H1 (cell line): ENCODE results near the gene KIAA1755. TPM values are rescaled to one million over a fixed set of nuclear protein-coding genes. Genes with fewer than 3 reads are reported as not detected.

ENCODE experiments used
- CTCF ChIA-PET: fragments of 300-600 bp; sonication (Branson Sonifier 250); formaldehyde crosslinking; loops from one replicate; lab custom pipeline; 2021; ENCODE audit not compliant: partially characterized antibody; lab: Charles Lee
- POLR2A ChIA-PET: fragments of 300-600 bp; sonication (Branson Sonifier 250); formaldehyde crosslinking; loops from one replicate; lab custom pipeline; 2021; ENCODE audit warnings: inconsistent platforms; ENCODE audit not compliant: partially characterized antibody; lab: Charles Lee
- DNase-seq, 2 experiments: peaks; one replicate each; pipeline versions ENCODE4 v3.0.0 to v3.0.0-alpha.2; 2010 to 2022; ENCODE audit warnings: low spot score in 2 of 2, low read depth in 1 of 2, mixed read lengths in 1 of 2
- FAIRE-seq: peaks from 2 replicates; lab custom pipeline; 2011; peaks lifted over from hg19 to GRCh38; lab: Jason Lieb, UNC
- H2AFZ ChIP-seq: 2 replicates; pipeline ENCODE4 v1.8.1; 2012; ENCODE audit warnings: low read length, inconsistent platforms
- H2AK5ac ChIP-seq: 2 replicates; pipeline ENCODE4 v1.6.1; 2013; ENCODE audit warnings: low read depth, low read length
- H2BK120ac ChIP-seq: replicated peaks from 2 replicates; pipeline ENCODE3; 2013; ENCODE audit warnings: low read depth, low read length, inconsistent platforms
- H2BK12ac ChIP-seq: 2 replicates; pipeline ENCODE4 v1.6.1; 2013; ENCODE audit warnings: low read depth, low read length
- H2BK15ac ChIP-seq: 2 replicates; pipeline ENCODE4 v1.6.1; 2013; ENCODE audit warnings: low read length
- H2BK20ac ChIP-seq: 2 replicates; pipeline ENCODE4 v1.6.1; 2013; ENCODE audit warnings: low read length
- H2BK5ac ChIP-seq: 2 replicates; pipeline ENCODE4 v1.6.1; 2013; ENCODE audit warnings: low read depth, low read length
- H3K14ac ChIP-seq: 2 replicates; pipeline ENCODE4 v1.6.1; 2013; ENCODE audit warnings: inconsistent platforms; ENCODE audit not compliant: insufficient read length
- H3K18ac ChIP-seq: 2 replicates; pipeline ENCODE4 v1.6.1; 2013; ENCODE audit warnings: low read length; ENCODE audit errors: extremely low read depth
- H3K23ac ChIP-seq: 2 replicates; pipeline ENCODE4 v1.6.1; 2013; ENCODE audit warnings: inconsistent platforms; ENCODE audit not compliant: insufficient read length
- H3K23me2 ChIP-seq: 2 replicates; pipeline ENCODE4 v1.6.1; 2013; ENCODE audit warnings: low read depth, low read length
- H3K27ac ChIP-seq: 2 replicates; pipeline ENCODE4 v1.6.1; 2011; ENCODE audit warnings: low read depth, low read length, inconsistent platforms
- H3K27me3 ChIP-seq, 4 experiments: replicated peaks in 1 of 4; 1 replicate in 1 of 4; 2 replicates in 3 of 4; pipeline versions ENCODE4 v1.6.1 to v1.8.1; 2011 to 2013; ENCODE audit warnings: low read length in 3 of 4, mild to moderate bottlenecking in 3 of 4, inconsistent platforms in 2 of 4, mixed read lengths in 2 of 4, moderate library complexity in 1 of 4; ENCODE audit not compliant: control insufficient read depth in 3 of 4, insufficient read depth in 3 of 4; ENCODE audit errors: extremely low read depth in 1 of 4
- H3K36me3 ChIP-seq, 4 experiments: 2 replicates each; pipeline versions ENCODE4 v1.6.1 to v1.8.1; 2011 to 2013; ENCODE audit warnings: mild to moderate bottlenecking in 4 of 4, low read length in 3 of 4, moderate library complexity in 2 of 4, control low read depth in 1 of 4, inconsistent platforms in 1 of 4; ENCODE audit not compliant: insufficient read depth in 4 of 4, control insufficient read depth in 2 of 4
- H3K4ac ChIP-seq: replicated peaks from 2 replicates; pipeline ENCODE3; 2013; ENCODE audit warnings: low read length, low read depth, mixed read lengths, inconsistent platforms; ENCODE audit not compliant: insufficient read length
- H3K4me1 ChIP-seq, 4 experiments: replicated peaks in 1 of 4; 1 replicate in 1 of 4; 2 replicates in 3 of 4; pipeline versions ENCODE4 v1.6.1 to v1.8.1; 2011 to 2013; ENCODE audit warnings: low read length in 3 of 4, inconsistent platforms in 2 of 4, mixed read lengths in 1 of 4; ENCODE audit not compliant: insufficient read depth in 4 of 4, control insufficient read depth in 3 of 4
- H3K4me2 ChIP-seq, 2 experiments: 2 replicates each; pipeline versions ENCODE4 v1.6.1 to v1.8.1; 2011 to 2013; ENCODE audit warnings: low read depth in 2 of 2, low read length in 2 of 2, control low read depth in 1 of 2, inconsistent platforms in 1 of 2, mild to moderate bottlenecking in 1 of 2; ENCODE audit not compliant: insufficient read depth in 1 of 2
- H3K4me3 ChIP-seq, 4 experiments: fragments of 200-600, 300-600 bp in 1 of 4; sonication (generic), shearing (Covaris generic), sonication (Bioruptor Twin) in 1 of 4; 2 replicates each; pipeline versions ENCODE4 v1.5.1 to v1.8.1; 2011 to 2016; ENCODE audit warnings: low read length in 4 of 4, low read depth in 3 of 4, control low read depth in 2 of 4, inconsistent platforms in 2 of 4, mild to moderate bottlenecking in 2 of 4, mixed read lengths in 1 of 4, moderate library complexity in 1 of 4; ENCODE audit not compliant: insufficient read depth in 2 of 4; ENCODE audit errors: extremely low read depth in 1 of 4
- H3K56ac ChIP-seq: replicated peaks from 2 replicates; pipeline ENCODE3; 2013; ENCODE audit warnings: low read depth, mild to moderate bottlenecking, mixed read lengths, low read length, inconsistent platforms; ENCODE audit not compliant: insufficient read length
- H3K79me1 ChIP-seq: 2 replicates; pipeline ENCODE4 v1.6.1; 2013; ENCODE audit warnings: low read depth, low read length, control low read depth
- H3K79me2 ChIP-seq, 2 experiments: 2 replicates each; pipeline versions ENCODE4 v1.6.1 to v1.8.1; 2012 to 2013; ENCODE audit warnings: low read length in 2 of 2, mild to moderate bottlenecking in 2 of 2, inconsistent platforms in 1 of 2; ENCODE audit not compliant: insufficient read depth in 2 of 2, control insufficient read depth in 1 of 2
- H3K9ac ChIP-seq, 4 experiments: replicated peaks in 1 of 4; 1 replicate in 1 of 4; 2 replicates in 3 of 4; pipeline versions ENCODE4 v1.6.1 to v1.8.1; 2011 to 2013; ENCODE audit warnings: low read depth in 3 of 4, low read length in 3 of 4, control low read depth in 2 of 4, mild to moderate bottlenecking in 2 of 4, moderate library complexity in 2 of 4, inconsistent platforms in 1 of 4; ENCODE audit errors: extremely low read depth in 1 of 4
- H3K9me3 ChIP-seq, 2 experiments: 2 replicates each; pipeline versions ENCODE4 v1.6.1 to v1.8.1; 2012 to 2013; ENCODE audit warnings: mild to moderate bottlenecking in 2 of 2, moderate library complexity in 2 of 2, control low read depth in 1 of 2, inconsistent platforms in 1 of 2, low read depth in 1 of 2, low read length in 1 of 2, mixed read lengths in 1 of 2; ENCODE audit not compliant: insufficient read depth in 2 of 2
- H4K20me1 ChIP-seq, 2 experiments: replicated peaks in 1 of 2; 2 replicates each; pipeline versions ENCODE3 to v1.8.1; 2011 to 2013; ENCODE audit warnings: inconsistent platforms in 2 of 2, low read length in 2 of 2, mild to moderate bottlenecking in 1 of 2; ENCODE audit not compliant: insufficient read depth in 2 of 2, control insufficient read depth in 1 of 2
- H4K5ac ChIP-seq: 2 replicates; pipeline ENCODE4 v1.6.1; 2013; ENCODE audit warnings: low read length, low read depth, mixed read lengths, inconsistent platforms; ENCODE audit not compliant: insufficient read length
- H4K8ac ChIP-seq: 2 replicates; pipeline ENCODE4 v1.8.0; 2013; ENCODE audit warnings: mild to moderate bottlenecking, moderate library complexity, low read length, inconsistent platforms; ENCODE audit not compliant: insufficient read depth; ENCODE audit errors: extremely low read depth
- H4K91ac ChIP-seq: replicated peaks from 2 replicates; pipeline ENCODE3; 2013; ENCODE audit warnings: low read length, mixed read lengths, inconsistent platforms; ENCODE audit not compliant: insufficient read length
- CBX5 ChIP-seq: fragments of 300-800, 300-1000 bp; sonication (generic); IDR thresholded peaks from 2 replicates; pipeline ENCODE4 v1.7.1; 2016; ENCODE audit warnings: antibody characterized with exemption, low read length, low read depth
- CHD1 ChIP-seq: IDR thresholded peaks from 2 replicates; pipeline ENCODE4 v1.6.1; 2012; ENCODE audit warnings: low read depth, low read length, improper control_type of control experiment
- FOSL1 ChIP-seq: IDR thresholded peaks from 2 replicates; pipeline ENCODE4 v1.6.1; 2011; ENCODE audit warnings: mild to moderate bottlenecking, low read depth, low read length, moderate library complexity; ENCODE audit not compliant: insufficient read depth
- POLR2A ChIP-seq, 2 experiments: IDR thresholded peaks; 1 replicate in 1 of 2; 2 replicates in 1 of 2; pipeline ENCODE4 v1.6.1; 2011; ENCODE audit warnings: low read depth in 2 of 2, low read length in 2 of 2, mild to moderate bottlenecking in 2 of 2; ENCODE audit errors: control extremely low read depth in 1 of 2
- TAF7 ChIP-seq: optimal IDR thresholded peaks from 2 replicates; pipeline ENCODE3; 2011; ENCODE audit warnings: low read depth, mild to moderate bottlenecking, inconsistent platforms, low read length, moderate library complexity, borderline replicate concordance
- TCF12 ChIP-seq: IDR thresholded peaks from 2 replicates; pipeline ENCODE4 v1.6.1; 2011; ENCODE audit warnings: low read depth, mild to moderate bottlenecking, low read length
- WGBS, 2 experiments: shearing (Covaris generic) in 1 of 2; methylation state at CpG; one replicate each; pipeline versions ENCODE4 v1.1.6 to v1.1.7; 2013 to 2015; ENCODE audit warnings: low lambda C conversion rate in 2 of 2, mixed read lengths in 2 of 2, inconsistent platforms in 1 of 2, low coverage in 1 of 2, missing lambda C conversion rate in 1 of 2; ENCODE audit not compliant: insufficient replicate concordance in 2 of 2, insufficient coverage in 1 of 2, insufficient read length in 1 of 2; ENCODE audit errors: extremely low coverage in 1 of 2, missing lambda C conversion rate in 1 of 2; 5-methylcytosine and 5-hydroxymethylcytosine counted together
- polyA plus RNA-seq, 7 experiments: library from polyadenylated mRNA; depleted of rRNA in 3 of 7; stranded (reverse) in 5 of 7; unstranded in 2 of 7; fragments of >200 nt in 5 of 7; fragments of 200-250 nt in 2 of 7; gene quantifications; 1 replicate in 5 of 7; 2 replicates in 1 of 7; 4 replicates in 1 of 7; pipeline versions ENCODE4 v1.2.1 to v1.2.3, GENCODE V29; 2011 to 2013; ENCODE audit warnings: missing spikeins in 2 of 7, mixed read lengths in 2 of 7
- total RNA-seq: library from RNA; stranded (reverse); fragmentation: NEBNext Ultra II Directional; extraction: Animal tissue kit (Norgen Biotek cat#: 25700); gene quantifications from 2 replicates; pipeline ENCODE4 v1.2.1, GENCODE V29; 2021

Gene KIAA1755
- total and polyA plus RNA-seq, 2 of the 8 experiments (the other 6 are each of a cell fraction or from before 2014, with no cell fraction given) = 0.23 TPM; not detected in 1

DNA sequence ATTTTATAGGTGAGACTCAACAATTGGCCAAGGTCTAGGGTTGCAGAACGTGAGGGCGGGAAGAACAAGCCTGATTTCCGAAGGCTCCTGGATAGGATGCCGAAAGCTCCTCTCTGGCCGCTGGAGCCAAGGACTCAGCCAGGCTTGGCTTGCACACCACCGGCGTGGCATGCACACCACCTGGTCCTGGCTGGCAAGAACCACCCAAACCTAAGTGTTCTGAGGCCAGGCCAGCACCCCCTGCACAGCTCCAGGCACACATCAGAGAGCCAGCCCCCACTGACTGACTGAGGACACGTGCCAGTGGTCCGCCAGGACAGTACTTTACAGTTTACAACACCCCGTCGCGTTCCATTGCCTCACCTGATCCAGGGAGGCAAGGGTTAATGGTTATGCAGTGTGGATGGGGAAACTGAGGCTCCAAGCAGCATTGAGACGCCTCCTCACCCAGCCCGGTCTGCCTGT, 95.9 kb downstream of the KIAA1755 start:
- no peak overlapping the region for H3K23ac ChIP-seq
- H3K27me3 ChIP-seq = no peaks in the 10 kb centered on the region; a peak in 2 of 7 replicates
- ChIA-PET CTCF (interaction anchor here (0.7 to 2.9 kb wide), 20 partner anchors 7 to 259 kb away, joined by 3 to 22 read pairs (median 4); no protein-coding TSS in a partner anchor), POLR2A (no interaction called here)
- H4K91ac ChIP-seq = no peak overlapping the region
- no peak overlapping the region for H3K56ac ChIP-seq
- DNase-seq (no peak), FAIRE-seq (no peak)
- H3K18ac ChIP-seq = no peak overlapping the region
- WGBS, 2 experiments = 70% methylated on average over 14 of the region's 14 CpGs; no CpG with 5 or more reads in 1 of the 2 experiments
- H4K8ac ChIP-seq = peak overlapping the region; percentile 77
- 0 out of 2 replicates have a peak overlapping the region, but pooled peaks have one; percentile 3 for H2BK12ac ChIP-seq
- peaks cover 0 to 2% (median 0%) of the 10 kb centered on the region in 4 experiments; a peak in 1 of 7 replicates for H3K4me1 ChIP-seq
- no peak overlapping the region for H3K27ac ChIP-seq
- no peak overlapping the region for H3K14ac ChIP-seq
- no peaks in the 10 kb centered on the region for H3K79me2 ChIP-seq
- no peaks in the 10 kb centered on the region for H3K9me3 ChIP-seq
- H3K36me3 ChIP-seq = no peaks in the 10 kb centered on the region
- TF ChIP-seq CHD1 (no peak), FOSL1 (no peak), CBX5 (no peak), POLR2A (IDR thresholded peaks at IDR 0.05; ENCODE audit: control extremely low read depth in 1 of 2, low read depth in 2 of 2, low read length in 2 of 2) (no peak), TCF12 (no peak), TAF7 (no peak)
- H2BK20ac ChIP-seq = no peak overlapping the region
- H2AFZ ChIP-seq = no peak overlapping the region
- H2AK5ac ChIP-seq = no peak overlapping the region
- H3K79me1 ChIP-seq = no peaks in the 10 kb centered on the region
- H3K23me2 ChIP-seq = peaks cover 4% of the 10 kb centered on the region; the same call in 1 of the 2 replicates
- no peak overlapping the region for H2BK5ac ChIP-seq
- H3K4me2 ChIP-seq = peak overlapping the region; percentile 41 to 69
- no peak overlapping the region for H3K9ac ChIP-seq
- H3K4ac ChIP-seq = no peak overlapping the region
- H3K4me3 ChIP-seq = peak overlapping the region; percentile 15 to 58 (median 16); a peak in 5 of 8 replicates
- no peaks in the 10 kb centered on the region for H4K20me1 ChIP-seq
- no peak overlapping the region for H2BK120ac ChIP-seq
- H4K5ac ChIP-seq = no peak overlapping the region
- no peak overlapping the region for H2BK15ac ChIP-seq
